NCI-H2196 treated with DMSO at 0.1 percent for 48 hours (cell line): ENCODE measurements around the gene THSD7A.
"Not testable (repeated sequence)": the region's sequence is repeated elsewhere in the genome, so short reads cannot be mapped to it uniquely, and the experiment has no call there.

Experiments
- DNase-seq: peaks from one replicate; lab custom pipeline; 2025; ENCODE audit not compliant: unreplicated experiment; lab: John Stamatoyannopoulos, UW

THSD7A gene

DNA sequence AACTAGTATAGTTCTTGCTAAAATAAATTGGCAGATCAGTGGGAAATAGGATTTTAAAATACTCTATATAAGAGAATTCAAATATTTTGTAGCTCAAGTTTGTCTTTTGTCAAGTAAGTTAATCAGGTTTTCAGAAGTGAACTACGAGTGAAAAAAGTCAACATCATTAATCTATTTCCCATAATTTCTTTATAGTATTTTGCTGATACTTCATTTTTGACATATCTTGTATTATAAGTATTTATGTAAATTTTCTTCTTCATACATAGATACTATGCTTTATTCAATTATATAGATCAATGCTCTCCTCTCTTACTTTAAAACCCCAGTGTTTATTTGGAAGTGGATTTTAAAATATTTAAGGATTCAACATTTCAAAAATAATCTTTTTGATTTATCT is 360.7 kb downstream of the THSD7A start:
- DNase-seq, result no peak

GRCh38 chr7:11469028-11469745 is 362.8 kb downstream of the THSD7A start:
- no peak for DNase-seq

- no peak for DNase-seq
Measured at GRCh38 chr7:11466517-11467105, 365.4 kb downstream of the THSD7A start.

DNA sequence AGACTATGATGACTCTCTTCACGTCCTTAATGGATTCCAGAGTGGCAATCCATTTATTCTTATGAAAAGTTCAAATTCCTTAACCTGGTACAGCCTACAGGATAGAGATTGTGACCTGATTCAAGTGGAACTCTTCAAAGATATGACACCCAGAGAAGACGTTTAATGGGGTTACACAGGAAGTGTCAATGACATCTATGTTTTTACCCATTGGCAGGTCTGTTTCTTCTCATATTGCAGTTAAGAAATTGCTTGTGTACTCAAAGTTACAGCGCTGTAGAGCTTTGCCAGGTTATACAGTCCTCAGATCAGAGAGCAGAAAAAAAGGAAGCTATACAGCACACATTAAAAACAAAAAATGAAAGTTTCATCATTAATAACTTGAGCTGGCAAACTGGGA is 367.4 kb downstream of the THSD7A start:
- no peak for DNase-seq

- no peak for DNase-seq
Measured at GRCh38 chr7:11461946-11462345, 370.1 kb downstream of the THSD7A start.

GRCh38 chr7:11458736-11459483 is 373.1 kb downstream of the THSD7A start:
- no peak for DNase-seq

GRCh38 chr7:11457419-11457818 is 374.6 kb downstream of the THSD7A start:
- no peak for DNase-seq

DNA sequence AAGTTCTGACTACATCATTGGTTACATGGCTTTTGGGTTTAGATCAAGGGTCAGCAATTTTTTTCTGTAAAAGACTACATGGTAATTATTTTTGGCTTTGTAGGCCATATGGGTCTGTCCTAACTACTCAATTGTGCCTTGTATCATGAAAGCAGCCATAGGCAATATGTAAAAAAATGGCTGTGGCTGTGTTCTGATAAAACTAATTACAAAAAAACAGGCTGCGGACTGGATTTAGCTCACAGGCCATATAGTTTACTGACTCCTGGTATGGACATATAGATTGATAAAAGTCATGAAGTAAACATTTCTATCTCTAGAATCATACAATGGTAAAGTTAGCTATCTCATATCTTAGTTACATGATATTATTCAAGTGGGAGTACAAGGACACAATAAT is 375.4 kb downstream of the THSD7A start:
- DNase-seq, result no peak

DNA sequence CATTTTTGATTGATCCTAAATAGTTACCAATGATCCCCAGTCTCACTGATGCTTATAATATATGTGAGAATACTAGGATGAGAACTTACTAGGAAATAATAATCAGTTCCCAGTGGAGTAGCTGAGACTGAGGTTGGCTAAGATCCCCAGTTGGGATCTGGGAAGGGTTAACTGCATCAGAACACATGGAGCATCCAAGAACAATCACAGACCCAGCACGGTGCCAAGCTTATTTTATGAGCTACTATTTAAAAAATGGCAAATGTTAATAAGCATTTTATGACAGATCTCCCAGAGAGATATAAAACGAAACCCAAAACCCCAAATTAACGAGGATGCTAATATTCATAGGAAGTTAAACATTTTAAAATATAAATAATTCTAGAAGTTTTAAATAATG is 379.5 kb downstream of the THSD7A start:
- no peak for DNase-seq

DNA sequence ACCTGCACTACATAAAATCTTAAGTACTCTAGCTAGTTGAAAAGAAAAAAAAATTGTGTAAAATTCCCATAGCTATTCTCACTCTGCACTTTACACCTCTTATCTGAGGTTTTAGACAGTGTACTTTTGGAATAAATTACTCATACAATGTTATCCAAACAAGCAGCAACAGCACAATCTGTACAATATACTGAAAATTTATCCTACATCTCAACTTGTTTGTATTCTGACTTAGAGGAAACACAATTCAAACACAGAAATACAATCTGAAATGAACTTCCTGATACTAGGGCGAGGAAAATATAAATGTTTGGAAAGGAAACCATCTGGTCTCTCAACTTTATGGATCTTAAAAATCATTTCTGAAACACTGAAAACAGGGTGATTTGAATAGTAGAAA is 381.7 kb downstream of the THSD7A start:
- DNase-seq, result no peak

- no peak for DNase-seq
Measured at GRCh38 chr7:11449316-11449715, 382.7 kb downstream of the THSD7A start.

DNA sequence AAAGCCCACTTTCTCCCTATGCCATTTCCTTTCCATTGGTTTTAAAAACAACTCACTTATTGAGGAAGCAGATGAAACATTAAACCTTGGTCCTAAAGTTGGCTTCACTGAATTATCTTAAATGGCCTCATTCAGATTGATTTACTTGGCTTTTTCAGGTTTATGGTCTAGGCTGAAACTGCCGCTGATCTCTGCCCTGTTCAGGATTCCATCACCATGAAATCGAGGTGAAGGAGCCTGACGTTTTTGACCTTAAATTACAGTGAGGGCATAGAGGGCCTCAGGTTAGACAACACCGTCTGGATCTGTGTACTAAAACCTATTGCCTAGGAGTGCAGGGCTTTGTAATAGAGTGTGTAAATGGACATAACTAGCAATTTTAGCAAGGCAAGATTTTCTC is 383.7 kb downstream of the THSD7A start:
- no peak for DNase-seq

DNA sequence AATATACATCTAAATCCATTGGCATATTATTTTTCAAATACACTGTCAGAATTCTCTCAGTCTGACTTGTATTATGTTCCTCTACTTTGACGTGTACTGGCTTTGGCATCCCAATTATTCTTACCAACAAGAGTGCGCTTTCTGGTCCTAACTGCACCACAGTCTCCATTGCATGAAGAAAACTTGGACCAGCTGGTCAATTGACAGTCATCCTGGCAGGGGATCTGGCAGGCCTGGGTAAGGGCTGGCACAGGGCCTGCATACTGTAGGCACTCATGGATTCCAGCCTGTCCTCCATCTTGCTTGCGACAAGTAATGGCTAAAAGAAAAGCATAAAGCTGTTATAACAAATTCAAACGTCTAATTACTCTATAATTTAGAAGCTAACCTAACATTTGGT is 384.9 kb downstream of the THSD7A start:
- DNase-seq, result no peak

DNA sequence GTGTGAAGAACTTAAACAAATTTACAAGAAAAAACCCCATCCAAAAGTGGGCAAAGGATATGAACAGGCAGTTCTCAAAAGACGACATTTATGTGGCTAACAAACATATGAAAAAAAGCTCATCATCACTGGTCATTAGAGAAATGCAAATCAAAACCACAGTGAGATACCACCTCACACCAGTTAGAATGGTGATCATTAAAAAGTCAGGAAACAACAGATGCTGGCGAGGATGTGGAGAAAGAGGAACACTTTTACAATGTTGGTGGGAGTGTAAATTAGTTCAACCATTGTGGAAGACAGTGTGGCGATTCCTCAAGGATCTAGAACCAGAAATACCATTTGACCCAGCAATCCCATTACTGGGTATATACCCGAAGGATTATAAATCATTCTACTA is 388.1 kb downstream of the THSD7A start:
- DNase-seq, result not testable (repeated sequence)

DNA sequence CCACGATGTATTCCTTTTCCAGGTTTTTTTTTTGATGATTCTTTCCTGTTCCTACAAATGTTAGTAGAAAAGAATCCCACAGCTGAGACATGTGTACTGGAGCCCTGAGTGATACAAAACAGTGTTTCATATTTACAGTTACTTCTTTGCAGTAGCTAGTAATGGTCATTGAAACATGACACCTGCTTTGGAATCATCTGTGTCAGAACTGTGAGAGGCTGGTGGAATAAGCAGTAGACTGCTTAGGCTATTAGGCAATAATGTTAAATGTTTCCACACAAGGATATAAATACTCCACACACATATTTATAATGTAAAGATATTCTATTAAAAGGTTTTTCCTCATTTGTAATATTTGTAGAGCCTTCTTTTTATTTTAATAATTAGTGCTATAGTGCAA is 394.0 kb downstream of the THSD7A start:
- DNase-seq, result no peak

DNA sequence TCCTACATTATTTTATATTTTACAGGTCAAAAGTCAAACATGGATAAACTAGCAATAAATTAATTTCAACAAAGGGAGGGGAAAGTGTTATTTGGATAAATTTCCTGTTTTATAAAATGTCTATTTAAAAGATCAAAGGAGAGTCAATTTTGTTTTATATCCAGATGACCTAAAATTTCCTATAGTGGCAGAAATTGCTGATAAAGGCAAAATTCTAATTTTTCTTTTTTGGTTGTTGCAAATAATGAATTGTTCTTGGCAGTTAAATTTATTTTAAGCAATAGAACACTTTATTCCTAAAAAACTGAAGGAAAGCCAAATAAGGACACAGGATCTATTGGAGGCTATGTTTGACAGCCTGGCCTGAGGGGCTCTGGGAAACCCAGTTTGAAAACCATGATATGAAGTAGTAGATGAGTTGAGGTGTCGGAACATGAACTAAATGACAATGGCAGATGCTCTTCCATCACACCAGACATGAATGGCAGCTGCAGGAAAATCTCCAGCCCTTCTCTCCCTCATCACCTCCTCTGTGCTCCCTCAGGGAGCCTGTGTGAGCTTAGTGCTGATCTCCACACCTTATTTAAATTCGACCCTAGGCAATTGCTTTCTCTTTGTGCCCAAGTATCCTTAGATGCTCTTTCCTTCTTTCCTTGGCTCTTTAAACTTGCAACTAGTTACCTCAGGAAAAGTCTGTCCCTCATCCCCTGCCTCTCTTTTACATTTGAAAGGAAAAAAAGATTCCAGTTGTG is 395.0 kb downstream of the THSD7A start:
- no peak for DNase-seq

- no peak for DNase-seq
Measured at GRCh38 chr7:11436316-11436715, 395.7 kb downstream of the THSD7A start.

GRCh38 chr7:11434366-11434765 is 397.6 kb downstream of the THSD7A start:
- DNase-seq, result no peak

DNA sequence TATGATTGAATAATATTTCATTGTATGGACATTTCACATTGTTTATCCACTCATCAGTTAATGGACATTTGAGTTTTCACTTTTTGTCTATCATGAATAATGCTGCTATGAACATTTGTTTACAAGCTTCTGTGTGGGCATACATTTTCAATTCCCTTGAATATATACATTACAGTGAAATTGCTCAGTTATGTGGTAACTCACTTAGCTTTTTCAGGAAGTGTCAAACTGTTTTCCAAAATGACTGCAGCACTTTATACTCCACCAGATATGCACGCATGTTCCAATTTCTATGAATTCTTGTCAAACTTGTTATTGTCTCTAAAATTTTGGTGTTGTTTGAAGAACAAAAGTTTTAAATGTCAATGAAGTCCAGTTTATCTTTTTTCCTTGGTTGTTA is 401.2 kb downstream of the THSD7A start:
- DNase-seq, result no peak

- DNase-seq, result no peak
Measured at GRCh38 chr7:11430112-11430511, 401.9 kb downstream of the THSD7A start.

DNA sequence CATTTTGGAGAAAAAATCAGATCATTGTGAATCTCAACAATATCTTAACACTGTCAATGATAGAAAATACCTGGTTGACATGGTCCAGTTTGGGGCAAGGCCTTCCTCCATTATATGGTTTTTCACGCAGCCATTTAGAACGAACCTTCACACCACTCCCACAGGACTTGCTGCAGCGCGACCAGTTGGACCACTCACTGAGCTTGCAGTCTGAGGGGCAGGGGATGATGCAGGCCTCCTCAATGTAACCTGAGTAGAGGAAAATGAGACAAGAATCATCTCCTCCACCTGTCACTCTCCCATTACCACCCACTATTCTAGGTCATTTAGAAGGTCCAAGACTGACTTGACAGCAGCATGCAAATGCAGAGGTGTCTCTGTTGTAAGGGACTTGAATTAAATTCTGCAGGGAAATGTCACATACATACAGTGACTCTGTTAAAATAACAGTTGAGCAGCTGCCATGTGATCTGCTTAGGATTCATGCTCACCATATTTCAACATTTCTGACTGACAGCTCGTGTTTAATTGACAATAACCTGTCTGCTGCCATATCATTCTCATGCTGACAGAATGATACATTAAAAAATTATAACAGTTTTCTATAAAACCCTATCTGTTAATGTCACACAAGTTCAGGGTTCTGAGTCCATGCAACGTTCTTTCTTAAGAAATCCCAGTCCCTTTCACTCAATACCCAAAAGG is 403.0 kb downstream of the THSD7A start:
- DNase-seq, result no peak
